Esophagus squamous epithelium (tissue), 4 donors: ENCODE data around the gene MARVELD1.

Experiments used
- POLR2A ChIP-seq, 4 donors: fragments of 450-650 bp; IDR thresholded peaks; one replicate each; pipeline ENCODE4 v1.6.1; 2017; ENCODE audit warnings: antibody characterized with exemption in 4 of 4, mild to moderate bottlenecking in 4 of 4, moderate library complexity in 3 of 4
- TF ChIP-seq, protein P1 (sequence below), 6 experiments: fragments of 450-650 bp in 4 of 6; fragments of 200-600 bp in 2 of 6; sonication (generic) in 2 of 6; IDR thresholded peaks; one replicate each; pipeline ENCODE4 v1.5.1; 2016 to 2019; ENCODE audit warnings: antibody characterized with exemption in 6 of 6, mild to moderate bottlenecking in 4 of 6, moderate library complexity in 4 of 6

GRCh38 chr10:97760461-97761257, 47.1 kb downstream of the MARVELD1 start:
- TF ChIP-seq, protein P1, sequence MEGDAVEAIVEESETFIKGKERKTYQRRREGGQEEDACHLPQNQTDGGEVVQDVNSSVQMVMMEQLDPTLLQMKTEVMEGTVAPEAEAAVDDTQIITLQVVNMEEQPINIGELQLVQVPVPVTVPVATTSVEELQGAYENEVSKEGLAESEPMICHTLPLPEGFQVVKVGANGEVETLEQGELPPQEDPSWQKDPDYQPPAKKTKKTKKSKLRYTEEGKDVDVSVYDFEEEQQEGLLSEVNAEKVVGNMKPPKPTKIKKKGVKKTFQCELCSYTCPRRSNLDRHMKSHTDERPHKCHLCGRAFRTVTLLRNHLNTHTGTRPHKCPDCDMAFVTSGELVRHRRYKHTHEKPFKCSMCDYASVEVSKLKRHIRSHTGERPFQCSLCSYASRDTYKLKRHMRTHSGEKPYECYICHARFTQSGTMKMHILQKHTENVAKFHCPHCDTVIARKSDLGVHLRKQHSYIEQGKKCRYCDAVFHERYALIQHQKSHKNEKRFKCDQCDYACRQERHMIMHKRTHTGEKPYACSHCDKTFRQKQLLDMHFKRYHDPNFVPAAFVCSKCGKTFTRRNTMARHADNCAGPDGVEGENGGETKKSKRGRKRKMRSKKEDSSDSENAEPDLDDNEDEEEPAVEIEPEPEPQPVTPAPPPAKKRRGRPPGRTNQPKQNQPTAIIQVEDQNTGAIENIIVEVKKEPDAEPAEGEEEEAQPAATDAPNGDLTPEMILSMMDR (IDR thresholded peaks at IDR 0.05) = no peak
- TF ChIP-seq POLR2A (IDR thresholded peaks at IDR 0.05) = no peak
